Fibroblast of peridontal ligament (primary cell): ENCODE results near the gene TLE4.

ENCODE experiments used
- DNase-seq: peaks from one replicate; pipeline ENCODE4 v3.0.0-alpha.2; 2010; ENCODE audit errors: extremely low read depth

Gene TLE4

DNA sequence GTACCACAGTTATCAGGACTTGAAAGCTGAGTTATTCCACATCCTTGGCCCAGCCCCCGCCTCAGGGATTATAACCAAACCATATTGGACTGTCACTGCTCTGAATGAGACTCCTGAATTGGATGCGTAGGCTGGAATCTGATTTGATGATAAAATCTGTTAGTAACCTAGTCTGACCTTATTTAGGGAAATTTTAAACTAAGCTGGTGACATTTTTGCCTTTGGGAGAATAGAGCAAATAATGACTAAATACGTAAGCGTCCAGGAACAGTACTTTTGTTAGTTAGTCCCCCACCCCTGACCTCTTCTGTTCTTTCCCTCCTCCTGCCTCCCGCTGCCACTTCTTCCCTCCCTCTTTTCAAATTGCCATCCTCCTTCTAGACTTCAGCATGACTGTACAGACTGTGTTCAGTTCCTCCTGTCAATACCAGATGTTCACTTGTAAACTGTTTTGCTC, 92.6 kb downstream of the TLE4 start:
- no peak for DNase-seq

DNA sequence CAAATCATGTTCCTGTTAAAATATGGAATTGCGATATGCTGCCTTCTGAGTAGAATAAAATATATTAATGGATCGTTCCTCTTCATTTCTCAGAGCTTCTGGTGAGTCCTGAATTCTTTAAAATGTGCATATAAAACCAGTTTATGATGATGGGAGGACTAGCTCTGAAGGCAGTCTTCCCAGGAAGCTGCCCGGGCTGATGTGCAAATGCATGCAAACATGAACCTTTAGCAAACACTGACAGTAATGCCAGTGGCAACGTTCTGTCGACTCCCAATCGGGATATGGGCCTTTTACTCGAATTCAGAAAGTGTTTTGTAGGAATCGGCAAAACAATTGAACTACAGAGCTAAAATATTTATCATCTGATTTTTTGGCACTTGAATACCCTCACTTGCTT, 93.6 kb downstream of the TLE4 start:
- DNase-seq = no peak

DNA sequence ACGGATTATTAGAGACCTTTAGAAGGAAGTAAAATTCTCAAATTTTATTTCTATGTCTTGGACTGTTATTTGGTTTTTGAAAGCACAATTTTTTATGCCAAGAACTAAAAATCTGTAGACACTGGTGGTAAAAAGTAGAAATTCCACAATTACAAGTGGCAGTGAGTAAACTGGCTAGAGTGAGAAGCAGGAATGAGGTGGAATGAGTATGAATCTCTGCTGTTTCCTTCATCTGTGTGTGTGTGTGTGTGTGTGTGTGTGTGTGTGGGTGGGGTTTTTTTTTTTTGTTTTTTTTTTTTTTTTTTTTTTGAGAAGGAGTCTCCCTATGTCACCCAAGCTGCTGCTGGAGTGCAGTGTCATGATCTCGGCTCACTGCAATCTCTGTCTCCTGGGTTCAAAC, 94.2 kb downstream of the TLE4 start:
- no peak for DNase-seq

DNA sequence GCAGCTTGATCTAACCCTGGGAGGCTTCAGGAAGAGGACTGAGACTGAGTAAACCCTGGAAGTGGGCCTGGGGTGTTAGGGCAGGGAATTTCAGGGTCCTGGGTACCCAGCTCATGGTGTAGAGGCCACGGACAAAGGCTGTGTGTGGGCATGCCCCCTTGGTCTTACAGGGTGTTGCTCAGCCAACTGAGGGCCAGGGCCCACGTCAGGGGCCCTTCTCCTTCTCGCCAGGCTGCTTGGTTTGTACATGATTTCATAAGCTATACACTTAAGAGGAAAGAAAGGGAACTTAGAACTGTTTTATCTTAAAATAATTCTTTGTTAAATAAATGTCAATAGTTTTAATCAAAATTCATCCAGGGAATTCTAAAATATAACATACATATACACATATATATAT, 95.4 kb downstream of the TLE4 start:
- DNase-seq = no peak

DNA sequence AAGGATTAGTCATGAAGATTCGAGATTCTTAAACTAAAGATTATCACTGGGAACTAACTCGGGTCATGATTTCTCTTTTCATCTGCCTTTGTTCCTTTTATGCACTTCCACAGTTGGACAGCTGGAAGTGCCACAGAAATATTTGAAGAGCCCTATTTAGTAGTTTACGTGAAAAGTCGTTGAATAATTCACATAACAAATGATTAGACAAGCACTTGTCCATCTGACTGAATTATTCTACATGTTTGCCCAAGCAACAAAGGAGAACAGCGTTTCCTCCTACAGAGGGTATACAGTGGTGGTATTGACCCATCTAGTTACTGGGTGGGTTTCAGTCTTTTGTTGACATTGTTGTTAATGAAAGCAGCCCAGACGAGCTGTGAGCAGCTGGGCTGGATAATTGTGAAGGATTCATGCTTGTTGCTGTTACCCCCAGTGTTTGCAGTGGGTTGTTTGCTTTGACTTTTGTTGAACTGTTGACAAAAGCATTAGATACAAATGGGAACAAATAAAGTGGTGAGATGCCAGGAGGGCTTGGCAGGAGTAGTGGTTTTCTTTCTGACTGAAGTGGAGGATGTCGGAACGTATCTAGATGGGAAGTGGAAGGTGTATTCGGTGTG, 96.2 kb downstream of the TLE4 start:
- DNase-seq = no peak

DNA sequence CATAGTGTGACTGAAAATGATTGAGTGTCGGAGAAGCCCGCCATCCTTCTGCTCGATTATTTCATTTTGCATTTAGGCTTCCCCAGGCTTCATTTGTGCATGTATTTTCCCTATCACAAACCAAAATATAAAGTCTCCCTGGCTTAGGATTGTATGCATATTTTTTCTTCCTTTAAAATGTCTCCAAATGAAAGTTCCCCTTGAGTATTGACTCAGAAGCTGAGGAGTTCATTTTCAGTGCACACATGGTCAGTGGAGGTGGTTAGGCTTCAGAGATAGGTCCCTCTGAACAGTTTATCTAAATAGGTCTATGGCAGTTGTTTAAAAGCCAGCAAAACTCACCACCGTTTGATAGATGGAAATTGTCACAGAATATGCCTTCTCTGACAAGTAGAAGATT, 97.2 kb downstream of the TLE4 start:
- DNase-seq = peak; percentile 48

DNA sequence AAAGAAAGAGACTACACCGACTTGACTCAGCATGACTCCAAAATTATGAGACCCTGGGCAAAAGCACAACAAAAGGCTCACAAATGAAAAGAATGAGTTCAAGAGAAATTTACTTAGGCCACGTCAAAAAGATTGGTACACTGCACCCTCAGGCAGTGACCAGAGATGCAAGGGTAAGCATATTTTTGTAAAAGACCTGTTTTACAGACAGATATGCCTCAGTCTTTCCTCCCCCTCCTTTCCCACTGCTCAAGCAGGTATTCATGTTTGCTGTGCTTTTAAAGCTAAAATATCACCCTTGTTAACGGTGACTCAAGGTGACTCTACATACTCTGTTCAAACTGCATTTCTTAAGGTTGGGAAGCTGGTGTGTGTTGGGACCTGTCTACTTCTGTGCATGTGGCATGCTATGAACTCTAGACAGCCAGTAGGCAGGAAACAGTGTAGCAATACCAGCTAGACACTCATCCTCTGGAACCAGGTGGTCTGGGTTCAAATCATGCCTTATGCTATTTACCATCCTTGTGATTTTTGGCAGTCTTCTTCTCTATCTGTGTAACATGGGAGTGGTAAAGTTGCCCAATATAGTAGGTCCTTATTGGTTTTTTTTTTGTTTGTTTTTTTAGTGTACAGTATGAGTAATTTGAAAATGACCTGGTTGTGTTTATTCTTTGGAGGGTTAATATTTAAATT, 98.7 kb downstream of the TLE4 start:
- DNase-seq = no peak

DNA sequence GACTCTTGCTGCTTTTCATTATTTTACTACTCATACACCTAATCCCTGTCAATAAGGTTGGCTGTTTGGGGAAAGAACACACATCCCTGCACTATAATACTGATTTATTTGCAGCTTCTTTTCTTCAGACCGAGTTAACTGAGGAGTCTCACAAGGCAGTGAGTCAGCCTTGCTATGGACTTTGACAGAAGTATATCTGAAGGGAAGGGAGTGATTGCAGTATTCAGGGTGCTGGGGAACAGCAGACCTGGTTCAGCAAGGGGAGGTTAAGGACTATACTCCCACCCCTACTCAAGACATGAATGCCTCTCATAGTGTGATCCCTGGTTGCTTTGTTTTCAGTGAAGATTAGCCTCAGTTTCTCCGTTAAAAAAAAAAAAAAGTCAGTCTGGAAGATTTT, 99.8 kb downstream of the TLE4 start:
- no peak for DNase-seq

DNA sequence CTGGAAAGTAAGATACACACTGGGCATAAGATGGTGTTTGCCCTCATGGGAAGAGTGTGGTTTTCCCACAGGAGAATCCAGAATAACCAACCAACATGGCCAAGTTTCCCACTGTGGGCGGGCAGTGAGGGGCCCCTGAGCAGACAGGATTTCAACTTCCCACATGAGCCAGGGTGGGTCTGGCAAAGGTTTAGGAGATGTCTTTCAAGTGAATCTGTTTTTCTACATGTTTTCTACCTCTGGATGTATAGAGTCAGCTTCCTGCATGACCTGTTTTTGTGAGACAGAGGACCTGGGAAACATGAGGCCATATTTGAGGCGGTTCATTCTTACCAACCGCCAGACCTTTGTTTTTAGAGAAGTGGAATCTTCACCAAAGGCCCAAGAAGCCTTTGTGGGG, 100.5 kb downstream of the TLE4 start:
- DNase-seq = no peak

DNA sequence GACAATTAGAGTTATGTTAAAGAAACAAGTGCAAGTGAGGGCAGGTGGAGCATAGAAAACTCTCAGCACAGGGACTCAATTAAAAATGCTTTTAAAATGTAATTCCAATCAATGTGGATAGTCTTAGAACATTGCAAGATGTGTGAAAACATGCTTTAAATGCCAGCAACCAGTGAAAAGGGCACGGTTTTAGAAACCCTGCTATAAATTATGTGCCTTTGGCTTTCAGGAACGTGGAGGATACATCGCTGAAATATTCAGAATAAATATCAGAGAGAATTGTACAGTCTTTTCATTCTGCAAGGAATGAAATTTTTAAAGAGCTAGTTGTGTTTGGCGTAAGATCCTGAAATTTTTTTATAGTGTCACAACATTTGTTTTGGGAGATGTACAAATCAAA, 101.1 kb downstream of the TLE4 start:
- DNase-seq = no peak

DNA sequence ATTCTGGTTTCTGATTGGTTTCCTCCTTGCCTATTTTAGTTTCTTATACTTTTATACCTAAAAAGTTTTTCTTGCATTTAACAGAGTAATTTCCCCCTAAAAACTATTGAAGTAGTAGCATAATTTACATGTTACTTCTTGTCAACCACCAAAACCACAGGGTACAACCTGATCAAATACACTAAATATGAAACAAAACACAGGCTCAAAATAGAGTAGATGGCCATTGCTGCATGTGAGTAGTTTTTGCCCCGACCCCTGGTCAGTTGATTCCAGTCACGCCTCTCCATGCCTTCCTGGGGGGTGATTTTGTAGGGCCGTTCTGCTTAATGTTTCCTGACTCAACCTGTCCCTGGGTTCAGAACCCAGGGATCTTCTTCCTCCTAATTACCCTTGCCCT, 101.8 kb downstream of the TLE4 start:
- DNase-seq = no peak

DNA sequence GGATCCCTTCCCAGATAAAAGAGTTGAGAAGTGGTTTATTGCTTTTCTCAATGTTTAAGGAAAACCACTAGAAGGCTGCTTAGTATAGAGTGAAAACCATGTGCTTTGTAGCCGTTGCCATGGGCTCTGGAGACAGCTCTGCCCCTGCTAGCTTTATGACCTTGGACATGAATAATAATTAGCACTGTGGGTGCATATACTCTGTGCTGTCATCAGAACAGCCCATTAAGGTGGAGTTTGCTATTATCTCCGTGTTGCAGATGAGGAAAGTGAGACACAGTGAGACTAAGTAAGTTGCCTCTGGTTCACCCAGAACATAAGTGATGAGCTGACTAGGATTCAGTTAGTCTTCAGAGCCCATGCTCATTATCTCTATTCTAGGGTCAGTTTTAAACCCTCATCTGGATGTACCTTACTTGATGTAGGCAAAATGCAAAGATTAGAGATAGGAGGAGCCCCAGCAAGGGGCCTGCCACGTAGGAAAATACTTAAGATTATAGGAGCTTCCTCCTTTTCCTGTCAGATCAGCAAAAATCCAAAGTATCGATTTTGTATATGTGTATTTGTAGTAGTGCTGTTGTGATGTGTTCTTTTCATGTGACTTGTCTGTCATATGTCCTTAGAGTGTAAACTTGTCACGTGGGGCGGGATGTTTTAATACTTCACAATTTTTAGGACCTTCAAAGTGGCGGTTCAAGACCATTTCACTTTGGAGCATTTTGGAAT, 102.5 kb downstream of the TLE4 start:
- DNase-seq = no peak

DNA sequence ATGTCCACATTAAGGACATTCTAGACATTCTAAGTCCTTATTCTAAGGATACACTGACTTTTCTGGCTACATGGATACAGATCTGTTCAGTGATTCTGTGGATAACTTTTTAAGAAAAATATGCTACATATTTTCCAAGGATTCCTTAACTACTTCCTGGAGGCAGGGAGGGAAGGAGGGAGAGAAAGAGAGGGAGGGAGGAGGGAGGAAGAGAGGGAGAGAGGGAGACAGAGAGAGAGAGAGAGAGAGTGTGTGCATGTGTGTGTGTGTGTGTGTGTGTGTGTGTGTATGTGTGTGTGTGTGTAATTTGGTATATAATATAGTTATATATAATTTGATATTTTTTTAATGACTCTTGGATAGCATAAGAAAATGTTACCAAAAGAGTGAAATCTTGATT, 109.8 kb downstream of the TLE4 start:
- DNase-seq = no peak

DNA sequence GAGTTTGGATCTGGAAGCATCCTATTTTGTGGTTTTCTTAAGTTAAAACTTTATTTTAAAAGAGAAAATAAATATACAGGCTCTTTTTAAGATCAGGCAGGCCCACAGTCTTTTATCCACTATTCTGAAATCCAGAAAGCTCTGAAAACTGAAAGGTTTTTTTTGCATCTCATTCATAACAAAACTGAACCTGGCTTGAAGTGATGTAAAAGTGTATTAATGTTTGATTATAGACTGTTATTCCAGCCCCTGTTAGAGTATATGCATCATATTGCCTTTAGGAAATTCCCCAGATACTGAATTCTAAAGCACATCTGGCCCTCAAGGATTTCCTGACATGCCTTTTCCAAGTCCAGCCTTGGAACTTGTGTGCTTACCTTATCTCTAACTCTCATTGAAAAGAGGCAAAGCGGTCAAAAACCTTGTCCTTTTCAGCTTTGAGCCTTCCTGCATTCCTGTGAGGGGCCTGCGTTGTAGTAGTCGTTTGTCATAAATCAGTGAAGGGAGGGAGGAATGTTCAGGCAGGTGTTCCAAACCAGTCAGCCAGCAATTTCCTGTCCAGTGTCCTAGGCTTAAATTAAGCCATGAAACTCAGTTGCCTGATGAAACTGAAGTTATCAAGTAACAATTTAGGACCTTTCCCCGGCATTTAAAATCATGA, 110.4 kb downstream of the TLE4 start:
- DNase-seq = no peak

DNA sequence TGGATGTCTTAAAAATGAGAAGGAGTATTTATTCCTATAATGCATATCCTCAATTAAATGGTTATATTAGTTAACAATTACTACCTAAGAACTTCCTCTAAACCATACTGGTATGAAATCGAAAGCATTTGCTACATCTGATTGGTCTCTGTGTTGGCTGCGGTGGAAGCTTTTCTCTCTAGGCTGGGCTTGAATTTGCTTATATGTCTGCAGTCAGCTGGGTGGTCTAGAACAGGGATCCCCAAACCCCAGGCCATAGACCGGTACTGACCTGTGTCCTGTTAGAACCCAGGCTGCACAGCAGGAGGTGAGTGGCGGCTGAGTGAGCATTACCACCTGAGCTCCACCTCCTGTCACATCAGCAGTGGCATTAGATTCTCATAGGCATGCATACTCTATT, 112.3 kb downstream of the TLE4 start:
- DNase-seq = no peak

DNA sequence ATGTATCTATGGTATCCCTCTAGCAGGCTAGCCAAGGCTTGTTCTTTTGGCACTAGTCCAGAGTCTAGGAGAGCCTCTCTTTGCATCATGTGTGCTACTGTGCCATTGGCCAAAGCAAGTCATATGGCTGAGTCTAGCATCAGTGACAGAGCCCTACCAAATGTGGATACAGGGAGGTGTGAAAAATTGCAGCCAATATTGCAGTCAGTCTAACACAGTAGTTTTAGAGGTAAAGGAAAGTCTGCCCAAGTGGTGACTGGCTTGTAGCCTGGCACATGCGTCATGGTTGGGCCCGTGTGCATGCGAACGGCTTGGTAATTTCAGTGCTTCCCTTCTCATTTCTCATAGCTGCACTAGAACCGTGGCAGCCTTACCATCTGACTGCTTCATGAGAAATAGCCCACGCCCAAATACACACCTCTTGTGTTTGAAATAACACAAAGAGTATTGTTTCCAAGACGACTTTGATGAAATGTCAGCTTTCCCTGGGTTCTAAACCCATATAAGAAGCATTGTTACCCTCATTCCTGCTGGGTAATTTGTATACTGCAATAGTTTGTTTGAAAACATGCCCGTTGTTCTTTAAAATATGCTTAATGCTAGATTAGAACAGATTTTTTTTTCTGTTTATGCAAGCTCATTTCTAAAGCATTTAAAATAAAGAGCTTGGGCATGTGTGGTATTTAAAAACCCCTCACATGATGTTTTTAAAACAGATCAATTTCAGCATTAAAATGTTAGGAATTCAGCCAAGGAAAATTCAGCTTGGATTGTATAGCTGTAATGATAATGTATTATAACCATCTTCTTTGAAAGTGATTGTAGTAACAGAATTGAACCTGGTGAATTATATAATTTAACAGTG, 113.2 kb downstream of the TLE4 start:
- DNase-seq = peak; percentile 81

DNA sequence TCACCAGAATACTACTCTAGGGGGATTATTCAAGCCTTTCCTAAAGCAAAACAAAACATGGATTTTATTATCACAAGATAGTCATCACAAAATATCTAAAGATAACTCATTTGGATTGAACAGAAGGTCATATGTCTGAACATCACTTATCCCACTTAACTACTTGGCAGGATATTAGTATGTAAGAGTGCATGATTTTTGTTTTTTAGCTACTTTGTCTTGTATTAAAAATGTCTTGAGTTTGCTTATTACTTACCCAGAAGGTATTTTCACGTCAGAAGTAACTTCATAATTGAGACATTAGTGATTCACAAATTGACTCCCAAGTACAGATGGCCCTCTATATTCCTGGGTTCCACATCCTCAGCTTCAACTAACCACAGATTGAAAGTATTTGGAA, 113.8 kb downstream of the TLE4 start:
- peak; percentile 55 for DNase-seq

DNA sequence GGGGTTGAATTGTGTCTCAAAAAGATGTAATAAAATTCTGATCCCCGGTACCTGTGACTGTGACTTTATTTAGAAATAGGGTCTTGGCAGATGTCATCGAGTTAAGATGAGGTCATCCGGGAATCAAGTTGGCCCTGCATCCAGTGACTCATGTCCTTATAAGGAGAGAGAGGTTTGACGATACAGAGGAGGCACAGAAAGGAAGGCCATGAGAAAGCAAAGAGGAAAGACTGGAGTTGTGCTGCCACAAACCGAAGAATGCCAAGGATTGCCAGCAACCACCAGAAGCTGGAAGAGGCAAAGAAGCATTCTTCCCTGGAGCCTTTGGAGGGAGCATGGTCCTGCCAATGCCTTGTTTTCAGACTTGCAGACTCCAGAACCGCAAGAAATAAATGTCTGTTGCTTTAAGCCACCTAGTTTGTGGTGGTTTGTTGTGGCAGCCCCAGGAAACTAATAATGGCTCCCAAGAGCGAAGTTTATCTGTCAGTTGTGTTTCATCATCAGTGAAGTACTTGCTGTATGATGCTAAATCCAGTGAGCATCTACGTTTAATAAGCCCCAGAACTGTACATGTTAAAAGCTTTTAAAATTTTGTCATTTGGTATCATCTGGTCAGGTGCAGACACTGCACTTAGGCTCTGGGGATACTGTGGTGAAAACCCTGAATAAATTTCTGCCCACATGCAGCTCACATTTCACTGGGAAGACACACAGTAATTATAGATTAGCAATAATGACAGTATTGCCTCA, 114.8 kb downstream of the TLE4 start:
- peak; percentile 99 for DNase-seq

DNA sequence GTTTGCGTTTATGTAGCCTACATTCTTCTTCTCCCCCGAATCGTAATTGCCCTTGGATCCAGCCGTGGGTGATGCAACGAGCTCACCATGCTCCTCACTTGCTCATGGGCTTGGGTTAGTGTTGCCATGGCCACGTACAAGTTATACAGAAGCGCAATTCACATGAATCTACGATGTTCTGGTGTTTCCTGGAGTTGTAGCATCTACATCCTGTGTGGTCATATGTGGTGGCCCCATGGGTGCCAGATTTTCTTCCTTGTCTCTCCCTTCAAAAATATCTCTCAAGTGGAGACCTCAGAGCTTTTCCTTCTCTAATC, 115.3 kb downstream of the TLE4 start:
- DNase-seq = peak; percentile 94

DNA sequence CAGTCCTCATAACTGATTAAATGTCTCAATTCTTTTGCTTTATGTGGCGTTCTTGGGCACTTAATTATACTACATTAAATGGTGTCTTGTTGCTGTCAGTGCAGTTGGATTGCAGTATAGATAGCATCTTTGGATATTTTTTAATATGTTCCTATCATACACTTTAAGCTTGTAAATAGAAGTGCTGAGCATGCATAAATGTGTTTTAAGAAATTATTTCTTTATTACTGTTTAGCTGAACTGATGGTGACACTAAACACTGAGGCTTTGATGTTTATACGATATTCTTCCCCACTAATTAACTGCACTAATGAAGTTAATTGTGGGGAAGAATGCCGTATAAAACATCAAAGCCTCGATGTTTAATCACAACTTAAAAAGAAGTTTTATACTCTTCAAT, 116.6 kb downstream of the TLE4 start:
- no peak for DNase-seq

DNA sequence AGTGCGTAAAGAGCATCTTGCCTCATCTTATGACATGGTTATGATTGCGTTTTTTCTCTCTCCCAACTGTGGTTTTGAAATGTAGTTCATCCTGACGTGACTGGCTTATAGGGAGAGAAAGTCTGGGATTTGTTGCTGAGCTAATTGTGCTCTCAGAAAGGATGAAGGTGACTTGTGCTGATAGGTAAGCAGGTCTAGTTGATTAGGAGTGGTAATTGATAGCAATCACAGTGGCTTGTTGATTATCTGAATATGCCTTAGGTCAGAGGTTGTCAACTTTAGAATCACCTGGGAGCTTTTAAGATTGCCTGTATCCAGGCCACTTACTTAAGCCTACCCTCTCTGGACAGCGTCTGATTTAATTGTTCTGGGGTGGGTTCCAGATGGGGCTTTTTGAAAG, 117.8 kb downstream of the TLE4 start:
- DNase-seq = no peak
